HFFc6 (cell line): ENCODE results near the gene HYAL1. TPM values are rescaled to one million over a fixed set of nuclear protein-coding genes. Genes with fewer than 3 reads are reported as not detected.

ENCODE experiments used
- DNase-seq: peaks from one replicate; pipeline ENCODE4 v3.0.0-alpha.2; 2018
- H3K27ac Mint-ChIP-seq: 2 replicates; pipeline ENCODE4 v1.8.0; 2020; ENCODE audit warnings: mild to moderate bottlenecking, mixed read lengths
- H3K27me3 Mint-ChIP-seq: 2 replicates; pipeline ENCODE4 v1.8.0; 2021; ENCODE audit warnings: mild to moderate bottlenecking, moderate library complexity, mixed read lengths; ENCODE audit not compliant: insufficient read depth
- H3K36me3 Mint-ChIP-seq: 2 replicates; pipeline ENCODE4 v1.8.0; 2021; ENCODE audit warnings: low read depth, mixed read lengths
- H3K4me1 Mint-ChIP-seq: 2 replicates; pipeline ENCODE4 v1.8.0; 2020; ENCODE audit warnings: low read depth, mixed read lengths
- H3K4me3 Mint-ChIP-seq: 2 replicates; pipeline ENCODE4 v1.8.0; 2020; ENCODE audit warnings: mild to moderate bottlenecking, moderate library complexity, mixed read lengths
- H3K9me3 Mint-ChIP-seq: 2 replicates; pipeline ENCODE4 v1.8.0; 2020; ENCODE audit warnings: mild to moderate bottlenecking, mixed read lengths
- total RNA-seq, 6 experiments: library from RNA; stranded (reverse); fragmentation: NEBNext Ultra II Directional; extraction: Animal tissue kit (Norgen Biotek cat#: 25700); gene quantifications; 2 replicates in 1 of 6; 3 replicates in 5 of 6; pipeline ENCODE4 v1.2.3, GENCODE V29; 2021
- TF ChIP-seq, protein P1 (sequence below): fragments of 200-600 bp; sonication (generic); IDR thresholded peaks from 2 replicates; pipeline ENCODE4 v1.5.0; 2021; ENCODE audit warnings: antibody characterized with exemption, mild to moderate bottlenecking

HYAL1 gene
- total RNA-seq, 6 experiments from 2014 or later, result 0.19 to 0.38 (median 0.23) TPM; not detected in 1

- no peak for DNase-seq
- peaks cover 13% of the 10 kb centered on the region for H3K36me3 Mint-ChIP-seq
- peaks cover 2% of the 10 kb centered on the region; the same call in 1 of the 2 replicates for H3K27me3 Mint-ChIP-seq
- peaks cover 26% of the 10 kb centered on the region for H3K4me1 Mint-ChIP-seq
- H3K9me3 Mint-ChIP-seq, result no peaks in the 10 kb centered on the region
- TF ChIP-seq, protein P1, sequence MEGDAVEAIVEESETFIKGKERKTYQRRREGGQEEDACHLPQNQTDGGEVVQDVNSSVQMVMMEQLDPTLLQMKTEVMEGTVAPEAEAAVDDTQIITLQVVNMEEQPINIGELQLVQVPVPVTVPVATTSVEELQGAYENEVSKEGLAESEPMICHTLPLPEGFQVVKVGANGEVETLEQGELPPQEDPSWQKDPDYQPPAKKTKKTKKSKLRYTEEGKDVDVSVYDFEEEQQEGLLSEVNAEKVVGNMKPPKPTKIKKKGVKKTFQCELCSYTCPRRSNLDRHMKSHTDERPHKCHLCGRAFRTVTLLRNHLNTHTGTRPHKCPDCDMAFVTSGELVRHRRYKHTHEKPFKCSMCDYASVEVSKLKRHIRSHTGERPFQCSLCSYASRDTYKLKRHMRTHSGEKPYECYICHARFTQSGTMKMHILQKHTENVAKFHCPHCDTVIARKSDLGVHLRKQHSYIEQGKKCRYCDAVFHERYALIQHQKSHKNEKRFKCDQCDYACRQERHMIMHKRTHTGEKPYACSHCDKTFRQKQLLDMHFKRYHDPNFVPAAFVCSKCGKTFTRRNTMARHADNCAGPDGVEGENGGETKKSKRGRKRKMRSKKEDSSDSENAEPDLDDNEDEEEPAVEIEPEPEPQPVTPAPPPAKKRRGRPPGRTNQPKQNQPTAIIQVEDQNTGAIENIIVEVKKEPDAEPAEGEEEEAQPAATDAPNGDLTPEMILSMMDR, result peak; percentile 81
- no peak overlapping the region for H3K4me3 Mint-ChIP-seq
- peak overlapping the region; percentile 26 for H3K27ac Mint-ChIP-seq
These were observed 46.1 kb downstream of the HYAL1 start for GRCh38 chr3:50256978-50257890.

DNA sequence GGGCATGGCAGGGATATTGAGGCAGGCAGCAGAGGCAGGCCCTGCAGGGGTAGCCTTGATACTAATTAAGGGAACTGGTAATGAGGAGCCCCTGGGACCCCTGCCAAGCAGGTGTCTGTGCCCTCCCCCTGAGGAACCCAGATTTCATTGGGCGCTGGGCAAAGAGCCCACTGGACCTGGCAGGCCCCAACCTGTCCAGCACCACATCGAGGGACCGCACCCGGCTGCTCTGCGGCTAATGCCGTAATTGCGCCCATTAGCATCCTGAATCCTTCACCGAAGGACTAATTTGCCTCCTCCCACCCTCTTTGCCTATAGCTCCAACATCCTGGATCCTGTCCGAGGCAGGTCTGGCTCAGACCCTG, 48.1 kb downstream of the HYAL1 start:
- Mint-ChIP-seq H3K27ac (peak overlapping the region; percentile 82), H3K27me3 (peaks cover 4% of the 10 kb centered on the region; the same call in 1 of the 2 replicates)
- TF ChIP-seq, protein P1, result no peak

GRCh38 chr3:50254577-50255250, 48.7 kb downstream of the HYAL1 start:
- H3K36me3 Mint-ChIP-seq, result peaks cover 24% of the 10 kb centered on the region
- TF ChIP-seq, protein P1, result peak; percentile 31; the same call in 1 of the 2 replicates
- no peak for DNase-seq
- peak overlapping the region; percentile 82 for H3K27ac Mint-ChIP-seq
- H3K4me1 Mint-ChIP-seq, result peaks cover 41% of the 10 kb centered on the region
- H3K9me3 Mint-ChIP-seq, result no peaks in the 10 kb centered on the region
- no peak overlapping the region for H3K4me3 Mint-ChIP-seq
- peaks cover 5% of the 10 kb centered on the region; the same call in 1 of the 2 replicates for H3K27me3 Mint-ChIP-seq

More for the DNA sequence above, 48.1 kb downstream of the HYAL1 start:
- DNase-seq, result no peak
- H3K4me1 Mint-ChIP-seq, result peaks cover 37% of the 10 kb centered on the region
- H3K9me3 Mint-ChIP-seq, result no peaks in the 10 kb centered on the region
- H3K4me3 Mint-ChIP-seq, result no peak overlapping the region
- H3K36me3 Mint-ChIP-seq, result peaks cover 21% of the 10 kb centered on the region

- peak; percentile 97 for DNase-seq
- peak overlapping the region; percentile 93 for H3K27ac Mint-ChIP-seq
- H3K27me3 Mint-ChIP-seq, result peaks cover 7% of the 10 kb centered on the region; the same call in 1 of the 2 replicates
- TF ChIP-seq, protein P1, result no peak
- H3K4me3 Mint-ChIP-seq, result peak overlapping the region; percentile 63
- H3K36me3 Mint-ChIP-seq, result peaks cover 19% of the 10 kb centered on the region
- H3K9me3 Mint-ChIP-seq, result no peaks in the 10 kb centered on the region
- peaks cover 70% of the 10 kb centered on the region for H3K4me1 Mint-ChIP-seq
These were observed 52.2 kb downstream of the HYAL1 start for GRCh38 chr3:50251220-50251619.

GRCh38 chr3:50250514-50250913, 52.9 kb downstream of the HYAL1 start:
- Mint-ChIP-seq H3K4me1 (peaks cover 77% of the 10 kb centered on the region), H3K4me3 (no peak overlapping the region), H3K27ac (peak overlapping the region; percentile 62), H3K27me3 (peaks cover 7% of the 10 kb centered on the region; the same call in 1 of the 2 replicates), H3K36me3 (peaks cover 19% of the 10 kb centered on the region), H3K9me3 (no peaks in the 10 kb centered on the region)
- TF ChIP-seq, protein P1, result no peak
- DNase-seq, result no peak

Other genes with a start within 250 kb of the HYAL1 start
- 10 to 100 TPM; 69.3 to 83.8 (median 78.5) TPM for gene RBM5, start 214.7 kb downstream of the HYAL1 start, total RNA-seq
- 10 to 100 TPM; 20.5 to 35.6 (median 22.8) TPM for gene SEMA3F, start 148.2 kb downstream of the HYAL1 start, total RNA-seq
- gene GNAT1, start 112.0 kb downstream of the HYAL1 start, total RNA-seq, result not detected
- under 1 TPM in 2 of 6 experiments, not detected in 4; 0.16 to 0.24 TPM for gene SLC38A3, start 98.3 kb downstream of the HYAL1 start, total RNA-seq
- 100 to 1,000 TPM; 532 to 617 (median 582) TPM for gene GNAI2, start 67.4 kb downstream of the HYAL1 start, total RNA-seq
- gene SEMA3B, start 34.4 kb downstream of the HYAL1 start, total RNA-seq, result 10 to 100 TPM; 14.5 to 26.6 (median 24.7) TPM
- under 1 TPM in 2 of 6 experiments, not detected in 4; 0.11 to 0.13 TPM for gene LSMEM2, start 24.5 kb downstream of the HYAL1 start, total RNA-seq
- 100 to 1,000 TPM in 1 of 6 experiments, 10 to 100 TPM in 5; 71.2 to 102 (median 74.6) TPM for gene IFRD2, start 11.1 kb downstream of the HYAL1 start, total RNA-seq
- gene HYAL3, start 4.2 kb downstream of the HYAL1 start, total RNA-seq, result 1 to 10 TPM; 4.7 to 8.3 (median 5.8) TPM
- 10 to 100 TPM in 5 of 6 experiments, 1 to 10 TPM in 1; 8.5 to 13.4 (median 10.7) TPM for gene NAA80, start 4.2 kb downstream of the HYAL1 start, total RNA-seq
- gene HYAL2, start 19.2 kb upstream of the HYAL1 start, total RNA-seq, result 10 to 100 TPM; 39.4 to 54.9 (median 47.6) TPM
- 10 to 100 TPM; 23.9 to 34.2 (median 26.8) TPM for gene TUSC2, start 24.6 kb upstream of the HYAL1 start, total RNA-seq
- 10 to 100 TPM; 30.9 to 37.0 (median 34.1) TPM for gene RASSF1, start 37.3 kb upstream of the HYAL1 start, total RNA-seq
- 1 to 10 TPM in 2 of 6 experiments, under 1 TPM in 3, not detected in 1; 0.78 to 1.3 (median 0.83) TPM for gene ZMYND10, start 42.2 kb upstream of the HYAL1 start, total RNA-seq
- 10 to 100 TPM; 12.3 to 18.7 (median 17.4) TPM for gene NPRL2, start 47.2 kb upstream of the HYAL1 start, total RNA-seq
- 10 to 100 TPM; 20.5 to 25.2 (median 24.0) TPM for gene CYB561D2, start 47.3 kb upstream of the HYAL1 start, total RNA-seq
- gene TMEM115, start 55.9 kb upstream of the HYAL1 start, total RNA-seq, result 10 to 100 TPM; 51.7 to 65.7 (median 54.4) TPM
- under 1 TPM in 1 of 6 experiments, not detected in 5; 0.09 TPM for gene CACNA2D2, start 200.1 kb upstream of the HYAL1 start, total RNA-seq